HCT116 (cell line): ENCODE results near the gene HIGD1A. TPM values are rescaled to one million over a fixed set of nuclear protein-coding genes. Genes with fewer than 3 reads are reported as not detected.

Source experiments
- ATAC-seq: fragments of 200-7000 bp; cut with Tn5 transposase; 2 replicates; pipeline ENCODE4 v1.9.1; 2020; ENCODE audit warnings: mild to moderate bottlenecking, moderate library complexity
- BruUV-seq: library from RNA; stranded (reverse); fragments of 400-500 nt; replicated peaks from 2 replicates; lab custom pipeline; 2021; lab: Mats Ljungman, UMichigan
- CTCF ChIA-PET: fragments of 300-600 bp; sonication (Branson Sonifier 250); formaldehyde crosslinking; loops from one replicate; lab custom pipeline; 2021; ENCODE audit warnings: antibody characterized with exemption; lab: Charles Lee
- POLR2A ChIA-PET: fragments of 300-600, 350-600 bp; sonication (Branson Sonifier 250); formaldehyde crosslinking; loops from one replicate; lab custom pipeline; 2021; ENCODE audit warnings: antibody characterized with exemption; lab: Charles Lee
- RAD21 ChIA-PET, 2 experiments: fragments of 300-600 bp; sonication (Branson Sonifier 250); formaldehyde crosslinking; loops; one replicate each; lab custom pipeline; 2023; ENCODE audit warnings: low total read pairs in 2 of 2; ENCODE audit not compliant: uncharacterized antibody in 2 of 2, unreplicated experiment in 2 of 2, low non-redundant PET in 1 of 2; lab: Charles Lee
- DNase-seq: peaks from one replicate; pipeline ENCODE4 v3.0.0-alpha.2; 2010; ENCODE audit warnings: low read depth, low spot score
- H2AFZ ChIP-seq: fragments of 200-600 bp; shearing (Covaris generic), sonication (generic); 2 replicates; pipeline ENCODE4 v1.6.1; 2017; ENCODE audit warnings: low read depth, mixed run types, mixed read lengths, antibody characterized with exemption, low read length; ENCODE audit not compliant: poor library complexity, severe bottlenecking
- H3K27ac ChIP-seq: 2 replicates; pipeline ENCODE4 v1.5.1; 2012; ENCODE audit warnings: low read depth, low read length
- H3K27me3 ChIP-seq: fragments of 200-600 bp; sonication (generic); 2 replicates; pipeline ENCODE4 v1.6.1; 2016; ENCODE audit warnings: mixed run types, low read length, mixed read lengths; ENCODE audit not compliant: insufficient read depth
- H3K36me3 ChIP-seq, 2 experiments: fragments of 200-500 bp in 1 of 2; fragments of 200-600 bp in 1 of 2; sonication (Bioruptor generic) in 1 of 2; sonication (generic) in 1 of 2; 2 replicates each; pipeline versions ENCODE4 v1.5.1 to v1.6.1; 2014 to 2016; ENCODE audit warnings: low read length in 2 of 2, inconsistent platforms in 1 of 2, mixed read lengths in 1 of 2, mixed run types in 1 of 2; ENCODE audit not compliant: insufficient read depth in 2 of 2, control insufficient read depth in 1 of 2
- H3K4me1 ChIP-seq, 2 experiments: fragments of 200-600 bp in 1 of 2; sonication (generic) in 1 of 2; 2 replicates each; pipeline versions ENCODE4 v1.5.1 to v1.6.1; 2012 to 2017; ENCODE audit warnings: low read length in 2 of 2, inconsistent platforms in 1 of 2, mild to moderate bottlenecking in 1 of 2, mixed read lengths in 1 of 2, mixed run types in 1 of 2, moderate library complexity in 1 of 2; ENCODE audit not compliant: insufficient read depth in 2 of 2, control insufficient read depth in 1 of 2
- H3K4me2 ChIP-seq: fragments of 200-600 bp; sonication (generic); 2 replicates; pipeline ENCODE4 v1.6.1; 2017; ENCODE audit warnings: mixed run types, low read length, mixed read lengths
- H3K4me3 ChIP-seq, 2 experiments: fragments of 200-600 bp in 1 of 2; sonication (generic) in 1 of 2; replicated peaks in 1 of 2; 2 replicates each; pipeline ENCODE4 v1.5.1; 2011 to 2016; ENCODE audit warnings: low read length in 2 of 2, control low read depth in 1 of 2, low read depth in 1 of 2, mild to moderate bottlenecking in 1 of 2, mixed read lengths in 1 of 2, mixed run types in 1 of 2
- H3K79me2 ChIP-seq: fragments of 200-600 bp; sonication (generic); 2 replicates; pipeline ENCODE4 v1.6.1; 2017; ENCODE audit warnings: mild to moderate bottlenecking, mixed run types, low read length, moderate library complexity, mixed read lengths; ENCODE audit not compliant: insufficient read depth
- H3K9ac ChIP-seq: fragments of 200-600 bp; sonication (generic); 2 replicates; pipeline ENCODE4 v1.6.1; 2016; ENCODE audit warnings: low read length, mixed read lengths
- H3K9me2 ChIP-seq: fragments of 200-600 bp; sonication (generic), shearing (Covaris generic); 2 replicates; pipeline ENCODE4 v1.6.1; 2017; ENCODE audit warnings: mixed run types, mild to moderate bottlenecking, moderate library complexity; ENCODE audit not compliant: insufficient read depth
- H3K9me3 ChIP-seq, 2 experiments: fragments of 200-500 bp in 1 of 2; fragments of 200-600 bp in 1 of 2; sonication (Bioruptor generic) in 1 of 2; sonication (generic) in 1 of 2; 2 replicates each; pipeline ENCODE4 v1.6.1; 2014 to 2017; ENCODE audit warnings: low read length in 2 of 2, mixed read lengths in 2 of 2, inconsistent platforms in 1 of 2, low read depth in 1 of 2, mild to moderate bottlenecking in 1 of 2, mixed run types in 1 of 2, moderate library complexity in 1 of 2; ENCODE audit not compliant: control insufficient read depth in 1 of 2, insufficient read depth in 1 of 2
- H4K20me1 ChIP-seq: fragments of 200-600 bp; sonication (generic), shearing (Covaris generic); 2 replicates; pipeline ENCODE4 v1.6.1; 2017; ENCODE audit warnings: mixed run types, mild to moderate bottlenecking, moderate library complexity; ENCODE audit not compliant: insufficient read depth
- CBX3 ChIP-seq: IDR thresholded peaks from 2 replicates; pipeline ENCODE4 v1.6.1; 2012; ENCODE audit warnings: low read depth
- EGR1 ChIP-seq: IDR thresholded peaks from 2 replicates; pipeline ENCODE4 v1.6.1; 2012; ENCODE audit warnings: low read depth
- ELF1 ChIP-seq: IDR thresholded peaks from 2 replicates; pipeline ENCODE4 v1.6.1; 2012; ENCODE audit warnings: low read depth, borderline replicate concordance
- EZH2phosphoT487 ChIP-seq: fragments of 200-600 bp; IDR thresholded peaks from 2 replicates; pipeline ENCODE4 v1.6.1; 2018; ENCODE audit warnings: antibody characterized with exemption, borderline replicate concordance
- FOSL1 ChIP-seq: IDR thresholded peaks from 2 replicates; pipeline ENCODE4 v1.6.1; 2012; ENCODE audit warnings: low read depth
- RAD21 ChIP-seq: IDR thresholded peaks from 2 replicates; pipeline ENCODE4 v1.6.1; 2012; ENCODE audit warnings: low read depth, mild to moderate bottlenecking
- SP1 ChIP-seq: IDR thresholded peaks from 2 replicates; pipeline ENCODE4 v1.6.1; 2012; ENCODE audit warnings: low read depth
- TCF7L2 ChIP-seq: IDR thresholded peaks from 2 replicates; pipeline ENCODE4 v1.7.0; 2011; ENCODE audit warnings: borderline replicate concordance, inconsistent platforms; ENCODE audit not compliant: insufficient read depth, insufficient read length; ENCODE audit errors: extremely low read depth
- ZFX ChIP-seq: fragments of 450-650 bp; IDR thresholded peaks from 2 replicates; pipeline ENCODE4 v1.6.1; 2017
- ZNF274 ChIP-seq: fragments of 200-500 bp; sonication (Bioruptor generic); IDR thresholded peaks from 2 replicates; pipeline ENCODE4 v1.6.1; 2014; ENCODE audit warnings: mild to moderate bottlenecking, low read depth, low read length, inconsistent platforms
- intact Hi-C: fragments of 100-400 bp; cut with micrococcal nuclease; formaldehyde crosslinking; loops from 2 replicates; pipeline ENCODE4 v1.10.0; 2022
- total RNA-seq: library from RNA; stranded (reverse); gene quantifications from one replicate; pipeline ENCODE4 v1.2.1, GENCODE V29; 2021; ENCODE audit not compliant: unreplicated experiment
- TF ChIP-seq, protein P1 (sequence below): IDR thresholded peaks from 2 replicates; pipeline ENCODE4 v1.6.1; 2012
- TF ChIP-seq, protein P2 (sequence below): IDR thresholded peaks from 2 replicates; pipeline ENCODE4 v1.6.1; 2012; ENCODE audit warnings: low read depth

Gene HIGD1A
- total RNA-seq, 1 experiment from 2014 or later, result 71.2 TPM

DNA sequence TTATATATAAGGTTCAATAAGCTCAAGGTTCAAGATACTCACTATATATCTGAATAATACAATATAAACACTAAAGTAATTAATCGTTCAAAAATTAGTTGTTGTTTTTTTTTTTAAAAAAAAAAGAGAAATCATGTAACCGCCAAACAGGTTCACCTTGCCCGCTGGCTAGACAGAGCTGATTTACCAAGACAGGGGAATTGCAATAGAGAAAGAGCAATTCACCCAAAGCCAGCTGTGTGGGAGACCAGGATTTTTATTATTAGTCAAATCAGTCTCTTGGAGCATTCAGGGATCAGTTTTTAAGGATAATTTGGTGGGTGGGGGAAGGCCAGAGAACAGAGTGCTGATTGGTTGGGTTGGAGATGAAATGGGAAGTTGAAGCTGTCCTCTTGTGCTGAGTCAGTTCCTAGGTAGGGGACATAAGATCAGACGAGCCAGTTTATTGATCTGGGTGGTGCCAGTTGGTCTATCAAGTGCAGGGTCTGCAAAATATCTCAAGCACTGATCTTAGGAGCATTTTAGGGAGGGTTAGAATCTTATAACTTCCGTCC is 7.9 kb downstream of the HIGD1A start:
- Histone ChIP-seq H3K36me3 (peaks cover 6 to 7% of the 10 kb centered on the region in 2 experiments; a peak in 3 of 4 replicates), H4K20me1 (no peaks in the 10 kb centered on the region), H3K9me2 (no peaks in the 10 kb centered on the region), H2AFZ (no peak overlapping the region), H3K4me3 (no peak overlapping the region), H3K27me3 (no peaks in the 10 kb centered on the region), H3K4me1 (no peaks in the 10 kb centered on the region), H3K27ac (no peak overlapping the region), H3K9me3 (no peaks in the 10 kb centered on the region), H3K4me2 (no peak overlapping the region), H3K9ac (no peak overlapping the region), H3K79me2 (peaks cover 59% of the 10 kb centered on the region)
- no TSS peak for BruUV-seq
- ChIA-PET POLR2A (no interaction called here), CTCF (no interaction called here), RAD21 (no interaction called here)
- DNase-seq (no peak), ATAC-seq (no peak)
- TF ChIP-seq FOSL1 (no peak), CBX3 (no peak), ZFX (no peak), SP1 (no peak), ZNF274 (no peak), RAD21 (no peak), ELF1 (no peak), EGR1 (no peak), EZH2phosphoT487 (no peak), TCF7L2 (no peak)
- TF ChIP-seq, protein P1, sequence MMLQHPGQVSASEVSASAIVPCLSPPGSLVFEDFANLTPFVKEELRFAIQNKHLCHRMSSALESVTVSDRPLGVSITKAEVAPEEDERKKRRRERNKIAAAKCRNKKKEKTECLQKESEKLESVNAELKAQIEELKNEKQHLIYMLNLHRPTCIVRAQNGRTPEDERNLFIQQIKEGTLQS, result no peak
- TF ChIP-seq, protein P2, sequence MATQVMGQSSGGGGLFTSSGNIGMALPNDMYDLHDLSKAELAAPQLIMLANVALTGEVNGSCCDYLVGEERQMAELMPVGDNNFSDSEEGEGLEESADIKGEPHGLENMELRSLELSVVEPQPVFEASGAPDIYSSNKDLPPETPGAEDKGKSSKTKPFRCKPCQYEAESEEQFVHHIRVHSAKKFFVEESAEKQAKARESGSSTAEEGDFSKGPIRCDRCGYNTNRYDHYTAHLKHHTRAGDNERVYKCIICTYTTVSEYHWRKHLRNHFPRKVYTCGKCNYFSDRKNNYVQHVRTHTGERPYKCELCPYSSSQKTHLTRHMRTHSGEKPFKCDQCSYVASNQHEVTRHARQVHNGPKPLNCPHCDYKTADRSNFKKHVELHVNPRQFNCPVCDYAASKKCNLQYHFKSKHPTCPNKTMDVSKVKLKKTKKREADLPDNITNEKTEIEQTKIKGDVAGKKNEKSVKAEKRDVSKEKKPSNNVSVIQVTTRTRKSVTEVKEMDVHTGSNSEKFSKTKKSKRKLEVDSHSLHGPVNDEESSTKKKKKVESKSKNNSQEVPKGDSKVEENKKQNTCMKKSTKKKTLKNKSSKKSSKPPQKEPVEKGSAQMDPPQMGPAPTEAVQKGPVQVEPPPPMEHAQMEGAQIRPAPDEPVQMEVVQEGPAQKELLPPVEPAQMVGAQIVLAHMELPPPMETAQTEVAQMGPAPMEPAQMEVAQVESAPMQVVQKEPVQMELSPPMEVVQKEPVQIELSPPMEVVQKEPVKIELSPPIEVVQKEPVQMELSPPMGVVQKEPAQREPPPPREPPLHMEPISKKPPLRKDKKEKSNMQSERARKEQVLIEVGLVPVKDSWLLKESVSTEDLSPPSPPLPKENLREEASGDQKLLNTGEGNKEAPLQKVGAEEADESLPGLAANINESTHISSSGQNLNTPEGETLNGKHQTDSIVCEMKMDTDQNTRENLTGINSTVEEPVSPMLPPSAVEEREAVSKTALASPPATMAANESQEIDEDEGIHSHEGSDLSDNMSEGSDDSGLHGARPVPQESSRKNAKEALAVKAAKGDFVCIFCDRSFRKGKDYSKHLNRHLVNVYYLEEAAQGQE, result no peak
- intact Hi-C loops, result no loop called here
